AG04449 (cell line): ENCODE data around the gene KRTAP22-2.

Source experiments
- CTCF ChIA-PET: fragments of 350-600 bp; formaldehyde crosslinking; extraction: SDS; loops from one replicate; lab custom pipeline; 2021; ENCODE audit warnings: antibody characterized with exemption; lab: Yijun Ruan, JAX
- POLR2A ChIA-PET: fragments of 400-600, 350-600 bp; formaldehyde crosslinking; extraction: SDS; loops from one replicate; lab custom pipeline; 2020; ENCODE audit warnings: antibody characterized with exemption, inconsistent platforms; lab: Yijun Ruan, JAX
- DNase-seq: peaks from one replicate; pipeline ENCODE4 v3.0.0-alpha.2; 2010; ENCODE audit warnings: low read depth, low spot score
- H3K4me3 ChIP-seq: 2 replicates; pipeline ENCODE4 v1.5.1; 2011; ENCODE audit warnings: low read depth, mild to moderate bottlenecking, control low read depth, low read length
- TF ChIP-seq, protein P1 (sequence below): IDR thresholded peaks from one replicate; pipeline ENCODE4 v1.5.1; 2011; ENCODE audit warnings: mild to moderate bottlenecking, moderate library complexity, low read length, control low read depth, inconsistent platforms; ENCODE audit not compliant: insufficient read depth; ENCODE audit errors: missing control alignments

KRTAP22-2 gene

DNA sequence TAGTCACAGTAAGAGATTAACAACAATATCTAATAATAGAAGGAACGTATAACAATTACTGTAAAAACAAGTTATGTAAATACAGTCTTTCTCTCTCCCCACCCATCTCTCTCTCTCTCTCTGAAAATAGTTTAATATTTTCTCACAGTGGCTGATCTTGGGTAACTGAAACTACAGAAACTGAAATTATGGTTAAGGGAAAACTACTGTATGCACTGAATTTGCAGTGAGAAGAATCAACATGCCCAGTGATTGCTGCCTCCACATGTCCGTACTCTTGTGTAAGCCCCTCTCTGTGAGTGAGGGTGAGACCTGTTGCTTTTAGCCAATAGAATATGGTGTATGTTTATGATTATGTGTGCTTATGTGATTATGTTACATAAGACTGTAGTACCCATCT, 21.9 kb upstream of the KRTAP22-2 start:
- POLR2A ChIA-PET, result no interaction called here
- no peak for DNase-seq
- H3K4me3 ChIP-seq, result no peak overlapping the region
- TF ChIP-seq, protein P1, sequence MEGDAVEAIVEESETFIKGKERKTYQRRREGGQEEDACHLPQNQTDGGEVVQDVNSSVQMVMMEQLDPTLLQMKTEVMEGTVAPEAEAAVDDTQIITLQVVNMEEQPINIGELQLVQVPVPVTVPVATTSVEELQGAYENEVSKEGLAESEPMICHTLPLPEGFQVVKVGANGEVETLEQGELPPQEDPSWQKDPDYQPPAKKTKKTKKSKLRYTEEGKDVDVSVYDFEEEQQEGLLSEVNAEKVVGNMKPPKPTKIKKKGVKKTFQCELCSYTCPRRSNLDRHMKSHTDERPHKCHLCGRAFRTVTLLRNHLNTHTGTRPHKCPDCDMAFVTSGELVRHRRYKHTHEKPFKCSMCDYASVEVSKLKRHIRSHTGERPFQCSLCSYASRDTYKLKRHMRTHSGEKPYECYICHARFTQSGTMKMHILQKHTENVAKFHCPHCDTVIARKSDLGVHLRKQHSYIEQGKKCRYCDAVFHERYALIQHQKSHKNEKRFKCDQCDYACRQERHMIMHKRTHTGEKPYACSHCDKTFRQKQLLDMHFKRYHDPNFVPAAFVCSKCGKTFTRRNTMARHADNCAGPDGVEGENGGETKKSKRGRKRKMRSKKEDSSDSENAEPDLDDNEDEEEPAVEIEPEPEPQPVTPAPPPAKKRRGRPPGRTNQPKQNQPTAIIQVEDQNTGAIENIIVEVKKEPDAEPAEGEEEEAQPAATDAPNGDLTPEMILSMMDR, result no peak
- CTCF ChIA-PET, result no interaction called here

DNA sequence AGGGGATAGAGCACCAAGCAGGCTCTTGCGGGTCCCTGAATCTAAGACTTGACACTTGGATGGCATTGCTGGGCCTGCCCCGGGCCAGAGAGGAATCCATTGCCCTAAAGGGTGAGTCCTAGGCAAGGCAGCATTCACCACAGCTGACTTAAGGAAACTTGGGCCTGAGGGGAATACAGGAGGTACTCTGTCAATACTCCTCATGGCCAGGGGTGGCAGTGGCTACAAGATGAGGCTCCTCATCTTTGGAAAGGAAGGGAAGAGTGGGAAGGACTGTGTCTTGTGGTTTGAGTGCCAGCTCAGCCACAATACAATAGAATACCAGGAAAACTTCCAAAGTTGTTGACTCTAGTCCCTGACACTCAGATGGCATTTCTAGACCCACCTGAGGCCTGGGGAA, 15.8 kb upstream of the KRTAP22-2 start:
- ChIA-PET CTCF (no interaction called here), POLR2A (no interaction called here)
- no peak overlapping the region for H3K4me3 ChIP-seq
- TF ChIP-seq, protein P1, result no peak
- DNase-seq, result no peak

DNA sequence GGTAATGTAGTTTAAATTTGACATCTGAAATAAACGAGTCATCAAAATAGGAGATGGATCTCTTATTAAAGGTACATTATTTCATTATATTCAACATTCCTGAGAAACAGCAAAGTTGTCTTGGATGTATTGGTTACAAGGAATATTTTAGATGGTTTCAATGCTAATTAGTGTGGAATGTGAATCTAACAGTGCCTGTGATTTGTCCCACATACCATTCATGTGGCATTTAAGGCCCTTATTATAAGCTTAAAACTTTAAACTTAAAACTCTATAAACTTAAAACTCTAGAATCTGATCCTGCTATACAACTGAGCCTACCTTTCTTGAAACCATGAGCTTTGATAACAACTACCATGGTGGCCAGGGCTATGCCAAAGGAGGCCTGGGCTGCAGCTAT, 10.6 kb upstream of the KRTAP22-2 start, which contains the start of gene KRTAP22-1:
KRTAP22-1 (plus strand) TSS at position 301 of the 400 bp plus-strand sequence.
- CTCF ChIA-PET, result no interaction called here
- TF ChIP-seq, protein P1, result no peak
- H3K4me3 ChIP-seq, result no peak within 1 kb of the TSS
- no peak for DNase-seq
- POLR2A ChIA-PET, result no interaction called here

GRCh38 chr21:30598802-30599201, 8.6 kb upstream of the KRTAP22-2 start, which contains the start of gene KRTAP6-2:
Gene KRTAP6-2, minus strand, starts transcription at chr21:30598902. Its CDS starts 28 bp downstream, at chr21:30598874.
- H3K4me3 ChIP-seq, result no peak within 1 kb of the TSS
- CTCF ChIA-PET, result no interaction called here
- POLR2A ChIA-PET, result no interaction called here
- DNase-seq, result no peak
- TF ChIP-seq, protein P1, result no peak

GRCh38 chr21:30592140-30592539, 1.9 kb upstream of the KRTAP22-2 start, which contains the start of gene KRTAP6-3:
Gene KRTAP6-3, plus strand, starts transcription at chr21:30592440. Its CDS starts 6 bp downstream, at chr21:30592446.
- no peak within 1 kb of the TSS for H3K4me3 ChIP-seq
- POLR2A ChIA-PET, result no interaction called here
- DNase-seq, result no peak
- CTCF ChIA-PET, result no interaction called here
- TF ChIP-seq, protein P1, result no peak

- ChIA-PET CTCF (no interaction called here), POLR2A (no interaction called here)
- TF ChIP-seq, protein P1, result no peak
- H3K4me3 ChIP-seq, result no peak overlapping the region
- no peak for DNase-seq
Measured at GRCh38 chr21:30582870-30583269, 7.3 kb downstream of the KRTAP22-2 start.
